HEK293T (cell line): Measurements from ENCODE around the gene ADPRHL1.

ENCODE experiments used
- CTCF ChIA-PET: fragments of 350-600 bp; formaldehyde crosslinking; extraction: SDS; loops from one replicate; lab custom pipeline; 2021; ENCODE audit warnings: antibody characterized with exemption, inconsistent platforms; lab: Yijun Ruan, JAX
- POLR2A ChIA-PET: fragments of 350-600 bp; formaldehyde crosslinking; extraction: SDS; loops from one replicate; lab custom pipeline; 2020; ENCODE audit warnings: antibody characterized with exemption, inconsistent platforms; lab: Yijun Ruan, JAX
- DNase-seq: peaks from one replicate; pipeline ENCODE4 v3.0.0; 2012; ENCODE audit warnings: mixed read lengths; ENCODE audit errors: extremely low spot score
- ARNT ChIP-seq: fragments of 450-650 bp; IDR thresholded peaks from 2 replicates; pipeline ENCODE4 v1.6.1; 2017; ENCODE audit warnings: mild to moderate bottlenecking
- BHLHE40 ChIP-seq: fragments of 450-650 bp; IDR thresholded peaks from 2 replicates; pipeline ENCODE4 v1.6.1; 2016; ENCODE audit warnings: mild to moderate bottlenecking, moderate library complexity, borderline replicate concordance
- CTBP1 ChIP-seq: fragments of 450-650 bp; IDR thresholded peaks from 2 replicates; pipeline ENCODE4 v1.6.1; 2016; ENCODE audit warnings: borderline replicate concordance
- ELF4 ChIP-seq: fragments of 450-650 bp; IDR thresholded peaks from 2 replicates; pipeline ENCODE4 v1.6.1; 2017; ENCODE audit warnings: antibody characterized with exemption
- FOXA1 ChIP-seq: fragments of 450-650 bp; IDR thresholded peaks from 2 replicates; pipeline ENCODE4 v1.6.1; 2016; ENCODE audit warnings: mild to moderate bottlenecking
- FOXK2 ChIP-seq: fragments of 450-650 bp; IDR thresholded peaks from 2 replicates; pipeline ENCODE4 v1.6.1; 2016; ENCODE audit warnings: mild to moderate bottlenecking
- FOXM1 ChIP-seq: fragments of 450-650 bp; IDR thresholded peaks from 2 replicates; pipeline ENCODE4 v1.6.1; 2017; ENCODE audit warnings: mild to moderate bottlenecking, borderline replicate concordance
- HDGF ChIP-seq: fragments of 450-650 bp; IDR thresholded peaks from 2 replicates; pipeline ENCODE4 v1.6.1; 2017; ENCODE audit warnings: antibody characterized with exemption, borderline replicate concordance
- L3MBTL2 ChIP-seq: fragments of 450-650 bp; conservative IDR thresholded peaks from 2 replicates; pipeline ENCODE4 v1.6.1; 2016; ENCODE audit warnings: mild to moderate bottlenecking
- LEF1 ChIP-seq: fragments of 450-650 bp; IDR thresholded peaks from 2 replicates; pipeline ENCODE4 v1.6.1; 2017; ENCODE audit warnings: mild to moderate bottlenecking, borderline replicate concordance
- NFRKB ChIP-seq: fragments of 450-650 bp; IDR thresholded peaks from 2 replicates; pipeline ENCODE4 v1.6.1; 2016; ENCODE audit warnings: mild to moderate bottlenecking, moderate library complexity
- SP1 ChIP-seq: fragments of 450-650 bp; IDR thresholded peaks from 2 replicates; pipeline ENCODE4 v1.6.1; 2017
- SUZ12 ChIP-seq: fragments of 450-650 bp; IDR thresholded peaks from 2 replicates; pipeline ENCODE4 v1.6.1; 2016; ENCODE audit warnings: mild to moderate bottlenecking
- TARDBP ChIP-seq: fragments of 450-650 bp; IDR thresholded peaks from 2 replicates; pipeline ENCODE4 v1.6.1; 2016
- ZNF384 ChIP-seq: fragments of 450-650 bp; IDR thresholded peaks from 2 replicates; pipeline ENCODE4 v1.6.1; 2016
- TF ChIP-seq, protein P1 (sequence below): fragments of 450-650 bp; IDR thresholded peaks from 2 replicates; pipeline ENCODE4 v1.6.1; 2016

ADPRHL1 gene

DNA sequence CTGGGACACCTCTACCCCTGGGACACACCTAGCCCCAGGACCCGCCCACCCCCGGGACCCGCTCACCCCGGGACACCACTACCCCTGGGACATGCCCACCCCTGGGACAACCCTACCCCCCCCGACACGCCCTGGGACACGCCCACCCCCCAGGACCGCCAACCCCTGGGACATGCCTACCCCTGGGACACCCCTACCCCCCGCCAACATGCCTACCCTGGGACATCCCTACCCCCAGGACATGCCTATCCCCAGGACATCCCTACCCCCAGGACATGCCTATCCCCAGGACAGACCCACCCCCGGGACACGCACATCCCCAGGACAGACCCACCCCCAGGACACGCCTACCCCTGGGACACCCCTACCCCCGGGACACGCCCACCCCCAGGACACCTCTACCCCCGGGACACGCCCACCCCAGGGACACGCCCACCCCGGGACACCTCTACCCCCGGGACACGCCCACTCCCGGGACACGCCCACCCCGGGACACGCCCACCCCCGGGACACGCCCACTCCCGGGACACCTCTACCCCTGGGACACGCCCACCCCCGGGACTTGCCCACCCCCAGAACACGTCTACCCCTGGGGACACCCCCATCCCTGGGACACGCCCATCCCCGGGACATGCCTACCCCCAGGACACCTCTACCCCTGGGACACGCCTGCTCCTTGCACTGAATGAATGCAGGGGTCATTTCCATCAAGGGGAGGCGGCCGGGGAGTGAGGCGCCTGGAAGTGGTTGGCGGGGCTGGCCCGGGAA lies 32.3 kb downstream of the ADPRHL1 start:
- no peak for DNase-seq
- ChIA-PET POLR2A (no interaction called here), CTCF (no interaction called here)
- no peak for TF ChIP-seq FOXK2
- no peak for TF ChIP-seq HDGF
- no peak for TF ChIP-seq ZNF384
- TF ChIP-seq TARDBP, result no peak
- no peak for TF ChIP-seq ARNT
- TF ChIP-seq ELF4, result no peak
- TF ChIP-seq, protein P1, sequence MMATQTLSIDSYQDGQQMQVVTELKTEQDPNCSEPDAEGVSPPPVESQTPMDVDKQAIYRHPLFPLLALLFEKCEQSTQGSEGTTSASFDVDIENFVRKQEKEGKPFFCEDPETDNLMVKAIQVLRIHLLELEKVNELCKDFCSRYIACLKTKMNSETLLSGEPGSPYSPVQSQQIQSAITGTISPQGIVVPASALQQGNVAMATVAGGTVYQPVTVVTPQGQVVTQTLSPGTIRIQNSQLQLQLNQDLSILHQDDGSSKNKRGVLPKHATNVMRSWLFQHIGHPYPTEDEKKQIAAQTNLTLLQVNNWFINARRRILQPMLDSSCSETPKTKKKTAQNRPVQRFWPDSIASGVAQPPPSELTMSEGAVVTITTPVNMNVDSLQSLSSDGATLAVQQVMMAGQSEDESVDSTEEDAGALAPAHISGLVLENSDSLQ, result no peak
- TF ChIP-seq FOXM1, result no peak
- TF ChIP-seq CTBP1, result no peak
- no peak for TF ChIP-seq SP1
- no peak for TF ChIP-seq BHLHE40
- no peak for TF ChIP-seq NFRKB
- TF ChIP-seq SUZ12, result no peak
- TF ChIP-seq LEF1, result no peak
- TF ChIP-seq L3MBTL2, result no peak
- no peak for TF ChIP-seq FOXA1

DNA sequence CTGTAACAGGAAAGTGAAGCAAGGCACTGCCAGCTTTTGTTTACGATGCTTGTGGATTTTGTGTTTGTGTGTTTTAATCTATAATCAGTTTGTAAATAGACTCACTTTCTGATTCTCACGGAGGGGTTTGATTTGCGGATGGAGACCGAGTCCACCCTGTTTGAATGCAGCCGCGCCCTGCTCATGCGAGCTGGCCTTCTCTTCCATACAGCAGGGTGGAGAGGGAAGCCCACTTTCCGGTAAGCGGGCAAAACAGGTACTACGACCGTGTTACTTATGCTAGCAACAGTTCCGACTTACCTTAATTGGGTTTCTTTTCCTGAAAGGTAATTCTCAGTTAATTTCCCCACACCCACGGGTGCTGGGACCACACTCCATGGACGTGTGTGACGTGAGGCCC lies 33.1 kb downstream of the ADPRHL1 start:
- TF ChIP-seq CTBP1 (no peak), SP1 (no peak), BHLHE40 (no peak), FOXK2 (no peak), LEF1 (no peak), SUZ12 (no peak), FOXA1 (no peak), NFRKB (no peak), ZNF384 (no peak), FOXM1 (no peak), ELF4 (no peak)
- TF ChIP-seq, protein P1, result no peak
- DNase-seq, result no peak
- POLR2A ChIA-PET, result no interaction called here
- CTCF ChIA-PET, result no interaction called here

DNA sequence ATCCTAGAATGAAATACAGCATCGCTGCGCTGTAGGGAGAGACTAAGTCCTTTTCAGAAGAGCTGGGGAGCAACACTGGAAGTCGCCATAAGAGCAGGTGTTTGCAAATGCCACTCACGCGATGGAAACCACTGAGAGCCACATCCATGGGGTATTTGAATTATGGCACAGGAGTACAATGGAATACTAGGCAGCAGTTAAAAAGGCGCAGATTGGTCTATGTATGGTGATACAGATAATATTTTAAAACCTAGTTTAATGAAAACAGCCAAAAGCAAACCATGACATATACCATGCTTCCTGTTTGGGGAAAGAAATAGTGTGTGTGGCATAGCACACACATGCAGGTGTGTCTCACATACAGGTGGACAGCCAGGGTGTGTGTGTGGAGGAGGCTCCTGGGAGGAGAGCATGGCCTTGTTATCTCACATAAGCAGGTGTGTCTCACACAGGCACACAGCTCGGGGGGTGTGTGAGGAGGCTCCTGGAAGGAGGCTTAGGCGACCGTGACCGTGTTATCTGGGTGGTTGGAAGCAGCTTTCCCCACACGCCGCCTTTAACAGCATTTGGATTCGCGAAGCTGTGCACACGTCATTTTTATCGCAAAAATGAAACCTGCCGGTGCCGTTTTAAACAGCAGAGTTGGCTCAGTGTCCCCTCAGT lies 33.6 kb downstream of the ADPRHL1 start:
- TF ChIP-seq TARDBP (no peak), SUZ12 (no peak), CTBP1 (no peak), NFRKB (no peak), FOXM1 (no peak), SP1 (no peak), LEF1 (no peak), ELF4 (no peak), HDGF (no peak), FOXK2 (no peak), L3MBTL2 (no peak), ARNT (no peak), ZNF384 (no peak), FOXA1 (no peak), BHLHE40 (no peak)
- TF ChIP-seq, protein P1, result no peak
- ChIA-PET CTCF (no interaction called here), POLR2A (no interaction called here)
- DNase-seq, result no peak

DNA sequence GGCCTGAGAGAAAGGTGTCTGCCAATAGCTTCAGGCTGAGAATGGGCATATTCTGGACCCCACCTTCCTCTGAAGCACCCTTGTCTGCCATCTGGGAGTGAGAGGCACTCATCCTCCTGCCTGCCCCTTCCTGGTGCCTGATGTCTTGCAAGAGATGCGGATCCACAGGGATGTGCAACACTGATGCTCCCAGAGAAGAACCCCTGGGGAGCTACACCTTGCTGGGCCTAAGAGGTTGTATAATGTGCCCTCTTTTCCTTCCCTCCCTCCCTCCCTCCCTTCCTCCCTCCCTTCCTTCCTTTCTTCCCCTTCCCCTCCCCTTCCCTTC lies 34.6 kb downstream of the ADPRHL1 start:
- no peak for DNase-seq
- ChIA-PET CTCF (no interaction called here), POLR2A (no interaction called here)
- TF ChIP-seq TARDBP (no peak), FOXA1 (no peak), L3MBTL2 (no peak), NFRKB (no peak), FOXM1 (no peak), ARNT (no peak), HDGF (no peak), ZNF384 (no peak), CTBP1 (no peak)

DNA sequence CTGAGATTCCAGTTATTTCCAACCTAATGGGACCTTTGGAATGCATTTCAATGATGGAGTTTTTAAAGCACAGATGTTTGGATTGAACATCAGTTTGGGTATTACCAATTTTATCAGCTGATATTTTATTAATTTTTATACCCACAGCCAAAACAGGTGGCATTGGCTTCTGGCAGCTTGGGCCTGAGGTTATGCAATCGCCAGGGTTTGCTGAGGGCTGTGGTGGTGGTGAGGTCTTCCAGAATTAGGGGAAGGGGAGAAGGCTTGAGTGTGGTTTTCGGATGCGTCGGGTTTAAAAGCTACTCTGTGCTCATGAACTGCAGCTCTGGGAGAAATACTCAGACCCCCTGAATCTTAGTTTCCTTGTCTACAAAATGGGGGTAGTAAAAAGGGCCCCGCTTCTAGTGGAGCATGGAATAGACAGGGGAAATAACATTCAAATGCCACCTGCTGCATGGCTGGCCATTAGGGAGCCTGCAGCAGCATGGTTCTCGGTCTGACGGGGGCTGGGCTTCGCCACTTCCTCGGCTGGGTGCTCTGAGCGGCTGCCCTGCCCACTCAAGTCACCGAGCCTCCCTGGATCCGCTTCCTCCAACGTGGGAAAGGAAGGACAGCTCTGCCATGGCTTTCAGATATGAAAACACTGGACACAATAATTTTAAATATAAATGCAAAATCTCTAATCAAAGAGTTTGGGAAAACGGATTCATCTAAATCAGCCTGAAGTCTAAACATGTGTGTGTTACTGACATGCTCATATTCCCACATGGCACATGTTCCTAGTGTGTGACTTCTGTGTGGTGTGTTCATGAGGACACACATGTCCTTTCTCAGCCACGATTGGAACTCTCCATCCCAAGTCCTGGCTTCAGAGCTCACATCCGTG lies 35.2 kb downstream of the ADPRHL1 start:
- TF ChIP-seq ZNF384, result no peak
- TF ChIP-seq LEF1, result no peak
- TF ChIP-seq ARNT, result no peak
- TF ChIP-seq BHLHE40, result no peak
- no peak for TF ChIP-seq HDGF
- no peak for TF ChIP-seq CTBP1
- TF ChIP-seq FOXM1, result no peak
- TF ChIP-seq SP1, result no peak
- no peak for DNase-seq
- ChIA-PET POLR2A (no interaction called here), CTCF (no interaction called here)
